ENCODE measurements around the gene SERINC5.

The SERINC5 gene

DNA sequence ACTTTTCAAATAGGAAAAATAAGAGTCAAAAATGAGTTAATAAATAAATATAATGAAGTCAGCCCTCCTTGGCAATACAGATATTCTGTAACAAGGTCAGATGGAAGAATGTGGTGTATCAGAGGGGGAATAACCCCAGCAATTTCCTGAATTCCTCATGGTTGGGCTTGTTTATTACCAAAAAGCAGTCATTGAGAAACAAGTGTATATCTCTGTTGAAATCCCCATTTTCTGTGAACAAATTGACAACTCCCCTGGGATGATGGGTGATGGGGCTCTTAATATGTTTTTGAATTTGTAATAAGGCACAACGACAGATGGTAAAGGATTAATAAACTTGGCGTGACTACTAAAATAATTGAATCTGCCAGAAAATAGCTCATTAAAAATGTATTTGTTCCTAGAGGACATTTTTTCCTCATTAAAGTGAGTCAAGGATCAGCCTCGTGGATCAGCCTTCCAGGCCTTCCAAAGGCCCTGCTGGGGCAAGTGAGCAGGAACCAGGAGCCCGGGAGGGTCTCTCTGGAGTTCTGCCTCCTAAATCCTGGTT is 186.5 kb downstream of the SERINC5 start:
- DNase-seq (ENCODE audit: low read depth) = no peak
- TF ChIP-seq CTCF (conservative IDR thresholded peaks at IDR 0.05; ENCODE audit: low read depth, low read length) = no peak

GRCh38 chr5:80068775-80069174 is 187.1 kb downstream of the SERINC5 start:
- no peak for DNase-seq (ENCODE audit: low read depth)
- H3K4me3 ChIP-seq (ENCODE audit: low read length) = no peak overlapping the region
- TF ChIP-seq CTCF (conservative IDR thresholded peaks at IDR 0.05; ENCODE audit: low read depth, low read length) = no peak

More for the DNA sequence above, 186.5 kb downstream of the SERINC5 start:
- H3K4me3 ChIP-seq (ENCODE audit: low read length) = no peak overlapping the region

- no peak for DNase-seq (ENCODE audit: low read depth)
- H3K4me3 ChIP-seq (ENCODE audit: low read length) = no peak overlapping the region
- TF ChIP-seq CTCF (conservative IDR thresholded peaks at IDR 0.05; ENCODE audit: low read depth, low read length) = no peak
These were observed 187.6 kb downstream of the SERINC5 start for GRCh38 chr5:80068246-80068636.

GRCh38 chr5:80067531-80068245 is 188.2 kb downstream of the SERINC5 start:
- DNase-seq (ENCODE audit: low read depth) = no peak
- TF ChIP-seq CTCF (conservative IDR thresholded peaks at IDR 0.05; ENCODE audit: low read depth, low read length) = no peak
- no peak overlapping the region for H3K4me3 ChIP-seq (ENCODE audit: low read length)

GRCh38 chr5:80067016-80067415 is 188.8 kb downstream of the SERINC5 start:
- no peak for TF ChIP-seq CTCF (conservative IDR thresholded peaks at IDR 0.05; ENCODE audit: low read depth, low read length)
- DNase-seq (ENCODE audit: low read depth) = no peak
- no peak overlapping the region for H3K4me3 ChIP-seq (ENCODE audit: low read length)

- DNase-seq (ENCODE audit: low read depth) = no peak
- no peak overlapping the region for H3K4me3 ChIP-seq (ENCODE audit: low read length)
- TF ChIP-seq CTCF (conservative IDR thresholded peaks at IDR 0.05; ENCODE audit: low read depth, low read length) = no peak
These were observed 191.7 kb downstream of the SERINC5 start for GRCh38 chr5:80064124-80064523.

Measured in retinal pigment epithelial cell (primary cell).